Mesenchymal stem cell (in vitro differentiated cells and primary cell): ENCODE data around the gene CACNA1C.

Experiments
- DNase-seq: peaks from one replicate; pipeline ENCODE4 v3.0.0-alpha.2; 2013
- H2AFZ ChIP-seq: one replicate; pipeline ENCODE4 v1.6.1; 2013; ENCODE audit warnings: low read depth, mild to moderate bottlenecking, control low read depth, inconsistent platforms, low read length, moderate library complexity
- H2AK5ac ChIP-seq: 2 replicates; pipeline ENCODE4 v1.6.1; 2013; ENCODE audit warnings: low read length, moderate library complexity, mild to moderate bottlenecking, inconsistent platforms; ENCODE audit not compliant: severe bottlenecking
- H2BK120ac ChIP-seq: one replicate; pipeline ENCODE4 v1.6.1; 2013; ENCODE audit warnings: low read depth, mild to moderate bottlenecking, inconsistent platforms, low read length, moderate library complexity
- H2BK12ac ChIP-seq, 2 experiments: one replicate each; pipeline ENCODE4 v1.6.1; 2013; ENCODE audit warnings: inconsistent platforms in 2 of 2, low read length in 2 of 2, mild to moderate bottlenecking in 2 of 2, moderate library complexity in 2 of 2, control low read depth in 1 of 2
- H2BK15ac ChIP-seq: one replicate; pipeline ENCODE4 v1.6.1; 2013; ENCODE audit warnings: mild to moderate bottlenecking, low read depth, inconsistent platforms; ENCODE audit not compliant: poor library complexity, severe bottlenecking
- H2BK5ac ChIP-seq: 2 replicates; pipeline ENCODE4 v1.6.1; 2013; ENCODE audit warnings: low read depth, mild to moderate bottlenecking, low read length, control low read depth, inconsistent platforms; ENCODE audit not compliant: poor library complexity, severe bottlenecking
- H3K14ac ChIP-seq, 2 experiments: one replicate each; pipeline ENCODE4 v1.6.1; 2013; ENCODE audit warnings: inconsistent platforms in 2 of 2, low read length in 2 of 2, control low read depth in 1 of 2, mild to moderate bottlenecking in 1 of 2, moderate library complexity in 1 of 2
- H3K18ac ChIP-seq, 2 experiments: one replicate each; pipeline ENCODE4 v1.6.1; 2013; ENCODE audit warnings: inconsistent platforms in 2 of 2, low read length in 2 of 2, control low read depth in 1 of 2, low read depth in 1 of 2, mild to moderate bottlenecking in 1 of 2
- H3K23ac ChIP-seq, 2 experiments: one replicate each; pipeline ENCODE4 v1.6.1; 2013; ENCODE audit warnings: inconsistent platforms in 2 of 2, low read length in 2 of 2, mild to moderate bottlenecking in 2 of 2, moderate library complexity in 2 of 2, control low read depth in 1 of 2
- H3K27ac ChIP-seq: 2 replicates; pipeline ENCODE4 v1.5.1; 2013; ENCODE audit warnings: mild to moderate bottlenecking, moderate library complexity, low read length, control low read depth, inconsistent platforms; ENCODE audit not compliant: poor library complexity, severe bottlenecking
- H3K27me3 ChIP-seq, 2 experiments: 2 replicates each; pipeline versions ENCODE4 v1.6.1 to v1.7.0; 2013; ENCODE audit warnings: low read length in 2 of 2, mild to moderate bottlenecking in 2 of 2, moderate library complexity in 2 of 2, control low read depth in 1 of 2, inconsistent platforms in 1 of 2; ENCODE audit not compliant: control insufficient read depth in 1 of 2, insufficient read depth in 1 of 2
- H3K36me3 ChIP-seq, 2 experiments: 2 replicates each; pipeline versions ENCODE4 v1.6.1 to v1.7.0; 2013; ENCODE audit warnings: low read length in 2 of 2, control low read depth in 1 of 2, inconsistent platforms in 1 of 2, low read depth in 1 of 2, mild to moderate bottlenecking in 1 of 2; ENCODE audit not compliant: insufficient read depth in 2 of 2, control insufficient read depth in 1 of 2
- H3K4ac ChIP-seq, 2 experiments: one replicate each; pipeline ENCODE4 v1.6.1; 2013; ENCODE audit warnings: inconsistent platforms in 2 of 2, low read length in 2 of 2, mild to moderate bottlenecking in 2 of 2, moderate library complexity in 2 of 2, control low read depth in 1 of 2, low read depth in 1 of 2
- H3K4me1 ChIP-seq: 2 replicates; pipeline ENCODE4 v1.6.1; 2013; ENCODE audit warnings: low read depth, low read length, control low read depth; ENCODE audit not compliant: control insufficient read depth, insufficient read depth
- H3K4me2 ChIP-seq: 2 replicates; pipeline ENCODE4 v1.6.1; 2013; ENCODE audit warnings: low read length, mild to moderate bottlenecking, inconsistent platforms; ENCODE audit not compliant: poor library complexity, severe bottlenecking
- H3K4me3 ChIP-seq, 2 experiments: 2 replicates each; pipeline versions ENCODE4 v1.5.1 to v1.7.0; 2013; ENCODE audit warnings: low read length in 2 of 2, mild to moderate bottlenecking in 2 of 2, control low read depth in 1 of 2, low read depth in 1 of 2; ENCODE audit not compliant: insufficient read depth in 1 of 2
- H3K79me1 ChIP-seq: replicated peaks from 2 replicates; pipeline ENCODE4 v1.6.1; 2013; ENCODE audit warnings: mild to moderate bottlenecking, control low read depth, low read length, inconsistent platforms; ENCODE audit not compliant: poor library complexity, severe bottlenecking
- H3K9ac ChIP-seq: 2 replicates; pipeline ENCODE4 v1.7.0; 2013; ENCODE audit warnings: mild to moderate bottlenecking, low read length, moderate library complexity
- H3K9me3 ChIP-seq: 2 replicates; pipeline ENCODE4 v1.7.0; 2013; ENCODE audit warnings: mild to moderate bottlenecking, low read length; ENCODE audit not compliant: control insufficient read depth
- H4K8ac ChIP-seq: one replicate; pipeline ENCODE4 v1.6.1; 2013; ENCODE audit warnings: inconsistent platforms, mild to moderate bottlenecking, low read length, moderate library complexity
- H4K91ac ChIP-seq: one replicate; pipeline ENCODE4 v1.6.1; 2013; ENCODE audit warnings: mild to moderate bottlenecking, low read length, inconsistent platforms
- WGBS: methylation state at CpG from one replicate; pipeline ENCODE4 v1.1.7; 2013; ENCODE audit warnings: mixed read lengths; 5-methylcytosine and 5-hydroxymethylcytosine counted together

The CACNA1C gene

DNA sequence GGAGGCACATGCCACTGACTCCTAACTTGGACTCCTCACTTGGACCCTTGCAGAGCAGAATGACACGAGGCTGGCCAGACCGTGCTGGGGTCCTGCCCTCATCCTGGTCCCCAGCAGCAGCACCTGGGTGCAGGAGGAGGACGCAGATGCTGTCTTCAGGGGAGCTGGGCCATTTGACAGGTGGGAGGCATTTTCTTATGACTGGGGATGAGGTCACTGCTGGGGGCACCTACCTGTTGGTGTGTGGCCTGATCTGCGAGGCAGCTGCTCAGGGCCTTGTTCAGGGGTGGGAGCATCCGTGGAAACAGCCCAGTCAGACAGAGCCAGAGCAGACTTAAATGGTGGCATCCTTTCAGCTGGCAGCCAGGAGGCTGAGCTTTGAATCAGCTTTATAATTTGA, 57.3 kb downstream of the CACNA1C start:
- 88% methylated on average over 5 of the region's 5 CpGs for WGBS

DNA sequence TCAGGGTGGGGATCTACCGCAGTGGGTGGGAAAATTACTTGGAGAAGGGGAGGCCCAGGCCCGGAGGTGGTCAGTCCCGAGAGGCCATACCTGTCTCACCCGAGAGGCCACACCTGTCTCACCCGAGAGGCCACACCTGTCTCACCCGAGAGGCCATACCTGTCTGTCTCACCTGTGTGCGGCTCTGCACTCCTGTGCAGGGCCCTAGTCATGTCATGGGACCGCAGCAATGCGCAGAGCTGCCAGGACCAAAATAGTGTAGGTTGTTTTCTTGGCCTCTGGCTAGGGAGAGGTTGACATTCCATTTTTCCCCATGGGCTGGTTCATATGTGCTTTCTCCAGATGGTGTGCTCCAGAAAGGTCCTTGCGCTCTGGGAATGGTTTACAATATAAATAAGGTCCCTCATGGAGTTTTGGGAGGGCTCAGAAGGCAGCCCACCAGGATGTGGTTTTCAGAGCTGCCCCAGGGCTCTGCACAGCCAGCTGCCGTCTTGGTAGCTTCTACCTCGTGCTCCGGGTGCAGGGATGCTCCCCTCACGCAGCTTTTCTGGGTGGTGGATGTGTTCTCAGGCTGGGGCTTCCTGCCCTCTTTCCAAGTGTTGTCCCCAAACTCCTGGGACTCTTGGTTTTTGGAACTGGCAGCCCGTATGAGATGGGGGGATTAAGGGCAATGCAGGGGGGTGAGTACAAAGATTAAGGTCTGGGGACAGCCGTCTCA, 58.2 kb downstream of the CACNA1C start:
- H4K91ac ChIP-seq, result no peak overlapping the region

More for the DNA sequence above, 57.3 kb downstream of the CACNA1C start:
- no peak overlapping the region for H3K18ac ChIP-seq
- peaks cover 0 to 9% of the 10 kb centered on the region in 2 experiments for H3K27me3 ChIP-seq
- H3K4ac ChIP-seq, result no peak overlapping the region
- H2AFZ ChIP-seq, result no peak overlapping the region
- no peak overlapping the region for H3K9ac ChIP-seq
- H3K36me3 ChIP-seq, result no peaks in the 10 kb centered on the region
- no peaks in the 10 kb centered on the region for H3K79me1 ChIP-seq
- H3K14ac ChIP-seq, result no peak overlapping the region
- no peak overlapping the region for H2BK5ac ChIP-seq
- H4K8ac ChIP-seq, result no peak overlapping the region
- no peak overlapping the region for H2AK5ac ChIP-seq
- H3K23ac ChIP-seq, result no peak overlapping the region
- no peak overlapping the region for H4K91ac ChIP-seq
- no peak overlapping the region for H2BK12ac ChIP-seq
- H3K27ac ChIP-seq, result no peak overlapping the region
- DNase-seq, result no peak
- no peaks in the 10 kb centered on the region for H3K9me3 ChIP-seq
- H3K4me1 ChIP-seq, result no peaks in the 10 kb centered on the region
- H2BK15ac ChIP-seq, result no peak overlapping the region
- no peak overlapping the region for H3K4me2 ChIP-seq
- no peak overlapping the region for H3K4me3 ChIP-seq
- no peak overlapping the region for H2BK120ac ChIP-seq

DNA sequence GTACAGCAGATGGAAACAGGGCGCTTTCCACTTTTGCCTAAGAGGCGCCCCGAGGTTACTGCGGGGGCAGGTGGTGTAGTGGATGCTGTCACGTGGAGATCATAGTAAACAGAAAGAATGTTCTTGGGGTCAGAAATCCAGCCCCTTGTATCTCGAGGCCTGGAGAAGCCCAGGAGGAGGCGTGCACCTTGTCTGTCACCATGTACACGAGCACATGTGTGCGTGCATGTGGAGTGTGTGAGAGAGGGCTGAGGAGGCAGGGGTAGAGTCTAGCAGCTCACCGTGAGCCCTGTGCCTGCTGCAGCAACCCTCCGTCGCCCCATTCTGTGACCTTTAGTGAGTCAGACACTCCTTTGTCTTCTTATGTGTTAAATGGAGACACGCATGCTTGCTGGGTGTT, 59.0 kb downstream of the CACNA1C start:
- no peak overlapping the region for H3K9ac ChIP-seq
- no peak overlapping the region for H3K18ac ChIP-seq
- H3K14ac ChIP-seq, result no peak overlapping the region
- no peaks in the 10 kb centered on the region for H3K79me1 ChIP-seq
- no peak for DNase-seq
- H3K23ac ChIP-seq, result no peak overlapping the region
- WGBS, result 80% methylated on average over 13 of the region's 13 CpGs
- H3K27ac ChIP-seq, result no peak overlapping the region
- H3K9me3 ChIP-seq, result no peaks in the 10 kb centered on the region
- H3K36me3 ChIP-seq, result peaks cover 0 to 13% of the 10 kb centered on the region in 2 experiments
- no peak overlapping the region for H3K4me3 ChIP-seq
- H3K27me3 ChIP-seq, result peaks cover 0 to 9% of the 10 kb centered on the region in 2 experiments
- no peak overlapping the region for H4K8ac ChIP-seq
- H2BK15ac ChIP-seq, result no peak overlapping the region
- H2BK5ac ChIP-seq, result no peak overlapping the region
- no peak overlapping the region for H3K4me2 ChIP-seq
- no peak overlapping the region for H2AFZ ChIP-seq
- H2BK12ac ChIP-seq, result no peak overlapping the region
- no peak overlapping the region for H4K91ac ChIP-seq
- H2BK120ac ChIP-seq, result no peak overlapping the region
- peak overlapping the region in 1 of 2 experiments; percentile 6 for H3K4ac ChIP-seq
- no peaks in the 10 kb centered on the region for H3K4me1 ChIP-seq
- no peak overlapping the region for H2AK5ac ChIP-seq

More for the DNA sequence above, 58.2 kb downstream of the CACNA1C start:
- H2BK12ac ChIP-seq, result no peak overlapping the region
- peaks cover 0 to 9% of the 10 kb centered on the region in 2 experiments for H3K27me3 ChIP-seq
- H3K4me2 ChIP-seq, result no peak overlapping the region
- no peak overlapping the region for H2AK5ac ChIP-seq
- no peak overlapping the region for H2AFZ ChIP-seq
- no peak overlapping the region for H3K14ac ChIP-seq
- H2BK120ac ChIP-seq, result no peak overlapping the region
- no peak overlapping the region for H4K8ac ChIP-seq
- no peak overlapping the region for H3K23ac ChIP-seq
- WGBS, result 94% methylated on average over 16 of the region's 16 CpGs
- no peaks in the 10 kb centered on the region for H3K79me1 ChIP-seq
- no peaks in the 10 kb centered on the region for H3K4me1 ChIP-seq
- H2BK15ac ChIP-seq, result no peak overlapping the region
- H3K36me3 ChIP-seq, result peaks cover 0 to 7% of the 10 kb centered on the region in 2 experiments
- H3K18ac ChIP-seq, result no peak overlapping the region
- no peak overlapping the region for H3K4ac ChIP-seq
- no peak overlapping the region for H3K27ac ChIP-seq
- H3K9ac ChIP-seq, result no peak overlapping the region
- H3K4me3 ChIP-seq, result no peak overlapping the region
- no peak for DNase-seq
- H3K9me3 ChIP-seq, result no peaks in the 10 kb centered on the region
- no peak overlapping the region for H2BK5ac ChIP-seq

DNA sequence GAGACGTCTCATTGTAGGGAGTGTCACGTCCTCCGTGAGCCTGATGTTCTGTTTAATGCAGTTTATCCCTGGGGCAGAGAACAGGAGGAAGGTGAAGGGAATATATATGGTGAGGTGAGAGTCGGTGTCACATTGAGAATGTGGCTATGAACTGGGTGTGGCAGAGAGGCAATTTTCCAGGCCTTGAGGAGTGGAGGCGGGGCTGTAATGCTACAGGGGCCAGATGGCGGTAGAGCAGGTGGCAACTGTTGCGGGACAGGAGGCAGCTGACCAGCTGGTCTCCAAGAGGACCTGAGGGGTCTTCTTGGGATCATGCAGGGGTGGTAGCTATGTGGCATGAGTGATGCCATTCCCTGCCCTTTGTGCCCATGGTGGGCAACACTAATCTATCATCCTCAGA, 59.6 kb downstream of the CACNA1C start:
- Histone ChIP-seq H3K23ac (no peak overlapping the region), H2BK15ac (no peak overlapping the region), H3K79me1 (no peaks in the 10 kb centered on the region), H3K9me3 (no peaks in the 10 kb centered on the region), H3K4me3 (no peak overlapping the region), H2AK5ac (no peak overlapping the region), H3K9ac (no peak overlapping the region), H3K27me3 (peaks cover 0 to 9% of the 10 kb centered on the region in 2 experiments), H2BK12ac (no peak overlapping the region), H3K36me3 (peaks cover 0 to 16% of the 10 kb centered on the region in 2 experiments), H2BK120ac (no peak overlapping the region), H3K4me1 (peaks cover 2% of the 10 kb centered on the region), H2AFZ (no peak overlapping the region), H3K4ac (no peak overlapping the region), H3K14ac (peak overlapping the region in 1 of 2 experiments; percentile 8), H4K8ac (no peak overlapping the region), H3K18ac (no peak overlapping the region), H2BK5ac (no peak overlapping the region), H4K91ac (no peak overlapping the region), H3K4me2 (no peak overlapping the region), H3K27ac (no peak overlapping the region)
- no peak for DNase-seq
- WGBS, result 95% methylated on average over 7 of the region's 7 CpGs
